ENCODE data around the gene CPA5.

Gene CPA5

DNA sequence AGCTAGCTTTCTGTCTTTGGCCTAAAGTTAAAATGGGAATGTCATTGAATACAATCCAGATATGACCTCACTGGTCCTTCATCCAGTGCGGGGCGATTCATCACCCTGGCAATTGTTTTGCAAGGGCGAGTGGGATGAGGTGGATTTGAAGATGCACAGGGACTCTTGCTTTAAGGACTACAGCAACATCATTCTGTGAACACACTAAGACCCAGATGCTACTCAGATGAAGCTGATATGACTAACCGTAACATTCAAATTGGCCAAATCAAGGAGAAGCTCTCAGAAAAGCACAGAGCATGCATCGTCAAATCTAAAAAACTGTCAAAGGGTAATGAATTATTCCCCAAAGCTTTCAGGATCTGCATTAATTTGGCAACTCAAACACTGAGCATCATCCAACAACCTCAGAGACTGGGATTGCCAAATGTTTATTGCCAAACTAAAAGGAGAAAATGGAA lies 48.5 kb downstream of the CPA5 start:
- TF ChIP-seq CTCF (IDR thresholded peaks at IDR 0.05; ENCODE audit: insufficient read depth, low read length) (no peak), GABPA (IDR thresholded peaks at IDR 0.05; ENCODE audit: low read depth) (no peak), SPI1 (IDR thresholded peaks at IDR 0.05; ENCODE audit: borderline replicate concordance, low read depth) (no peak), POLR2AphosphoS5 (IDR thresholded peaks at IDR 0.05; ENCODE audit: low read depth) (no peak)
- TF ChIP-seq, protein P1, sequence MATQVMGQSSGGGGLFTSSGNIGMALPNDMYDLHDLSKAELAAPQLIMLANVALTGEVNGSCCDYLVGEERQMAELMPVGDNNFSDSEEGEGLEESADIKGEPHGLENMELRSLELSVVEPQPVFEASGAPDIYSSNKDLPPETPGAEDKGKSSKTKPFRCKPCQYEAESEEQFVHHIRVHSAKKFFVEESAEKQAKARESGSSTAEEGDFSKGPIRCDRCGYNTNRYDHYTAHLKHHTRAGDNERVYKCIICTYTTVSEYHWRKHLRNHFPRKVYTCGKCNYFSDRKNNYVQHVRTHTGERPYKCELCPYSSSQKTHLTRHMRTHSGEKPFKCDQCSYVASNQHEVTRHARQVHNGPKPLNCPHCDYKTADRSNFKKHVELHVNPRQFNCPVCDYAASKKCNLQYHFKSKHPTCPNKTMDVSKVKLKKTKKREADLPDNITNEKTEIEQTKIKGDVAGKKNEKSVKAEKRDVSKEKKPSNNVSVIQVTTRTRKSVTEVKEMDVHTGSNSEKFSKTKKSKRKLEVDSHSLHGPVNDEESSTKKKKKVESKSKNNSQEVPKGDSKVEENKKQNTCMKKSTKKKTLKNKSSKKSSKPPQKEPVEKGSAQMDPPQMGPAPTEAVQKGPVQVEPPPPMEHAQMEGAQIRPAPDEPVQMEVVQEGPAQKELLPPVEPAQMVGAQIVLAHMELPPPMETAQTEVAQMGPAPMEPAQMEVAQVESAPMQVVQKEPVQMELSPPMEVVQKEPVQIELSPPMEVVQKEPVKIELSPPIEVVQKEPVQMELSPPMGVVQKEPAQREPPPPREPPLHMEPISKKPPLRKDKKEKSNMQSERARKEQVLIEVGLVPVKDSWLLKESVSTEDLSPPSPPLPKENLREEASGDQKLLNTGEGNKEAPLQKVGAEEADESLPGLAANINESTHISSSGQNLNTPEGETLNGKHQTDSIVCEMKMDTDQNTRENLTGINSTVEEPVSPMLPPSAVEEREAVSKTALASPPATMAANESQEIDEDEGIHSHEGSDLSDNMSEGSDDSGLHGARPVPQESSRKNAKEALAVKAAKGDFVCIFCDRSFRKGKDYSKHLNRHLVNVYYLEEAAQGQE (IDR thresholded peaks at IDR 0.05; ENCODE audit: insufficient replicate concordance, low read depth) = no peak
- Histone ChIP-seq H3K27me3 (ENCODE audit: insufficient read depth, poor library complexity, severe bottlenecking) (no peaks in the 10 kb centered on the region), H3K27ac (replicated peaks) (no peak overlapping the region), H3K4me3 (replicated peaks; ENCODE audit: insufficient read depth, low read length) (no peak overlapping the region)
- DNase-seq (ENCODE audit: low read depth in 1 of 2, low spot score in 1 of 2) = no peak

- no peak overlapping the region for H3K27ac ChIP-seq (replicated peaks)
- no peak for TF ChIP-seq GABPA (IDR thresholded peaks at IDR 0.05; ENCODE audit: low read depth)
- peak; percentile 81 for TF ChIP-seq SPI1 (IDR thresholded peaks at IDR 0.05; ENCODE audit: borderline replicate concordance, low read depth)
- TF ChIP-seq, protein P1 (IDR thresholded peaks at IDR 0.05; ENCODE audit: insufficient replicate concordance, low read depth) = no peak
- no peak for TF ChIP-seq CTCF (IDR thresholded peaks at IDR 0.05; ENCODE audit: insufficient read depth, low read length)
- peak; percentile 81 for TF ChIP-seq POLR2AphosphoS5 (IDR thresholded peaks at IDR 0.05; ENCODE audit: low read depth)
- peak in 1 of 2 experiments; percentile 44 for DNase-seq (ENCODE audit: low read depth in 1 of 2, low spot score in 1 of 2)
- no peaks in the 10 kb centered on the region for H3K27me3 ChIP-seq (ENCODE audit: insufficient read depth, poor library complexity, severe bottlenecking)
- no peak overlapping the region for H3K4me3 ChIP-seq (replicated peaks; ENCODE audit: insufficient read depth, low read length)
These were observed 49.3 kb downstream of the CPA5 start for GRCh38 chr7:130393841-130394411.

DNA sequence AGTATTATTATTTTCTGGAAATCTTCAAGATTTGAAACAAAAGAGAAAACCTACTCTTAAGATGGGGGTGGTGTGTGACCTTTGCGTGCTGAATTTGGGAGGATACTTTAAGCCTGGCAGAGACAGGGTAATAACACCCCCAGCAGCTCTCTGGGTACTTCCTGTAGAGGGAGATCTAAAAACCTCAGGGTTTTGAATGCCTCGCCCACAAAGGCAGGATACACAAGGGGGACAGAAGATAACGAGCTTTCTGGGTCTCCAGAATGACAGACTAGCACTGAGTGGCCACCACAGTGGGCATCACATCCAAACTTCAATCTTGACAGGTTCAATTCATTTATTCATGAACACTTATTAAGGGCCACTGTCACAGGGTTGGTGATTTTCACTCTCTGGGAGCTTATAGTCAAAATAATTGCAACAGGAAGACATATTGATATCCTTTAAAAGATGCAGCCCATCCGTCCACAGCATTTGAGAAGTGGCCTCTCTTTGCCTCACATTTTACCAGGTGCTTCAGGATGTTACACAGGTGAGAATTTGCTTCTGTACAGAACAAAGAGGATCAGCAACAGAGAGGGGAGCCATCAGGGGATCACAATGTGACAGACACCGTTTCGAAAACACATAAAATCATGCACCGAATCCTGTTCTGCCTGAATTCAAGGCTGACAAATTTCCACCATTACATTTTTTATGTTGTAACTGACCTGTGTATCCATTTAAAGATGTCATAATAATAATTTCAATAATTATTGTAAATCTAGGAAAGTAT lies 50.0 kb downstream of the CPA5 start:
- H3K4me3 ChIP-seq (replicated peaks; ENCODE audit: insufficient read depth, low read length) = no peak overlapping the region
- peak in 1 of 2 experiments; percentile 19 for DNase-seq (ENCODE audit: low read depth in 1 of 2, low spot score in 1 of 2)
- no peaks in the 10 kb centered on the region for H3K27me3 ChIP-seq (ENCODE audit: insufficient read depth, poor library complexity, severe bottlenecking)
- H3K27ac ChIP-seq (replicated peaks) = no peak overlapping the region
- TF ChIP-seq GABPA (IDR thresholded peaks at IDR 0.05; ENCODE audit: low read depth) (no peak), CTCF (IDR thresholded peaks at IDR 0.05; ENCODE audit: insufficient read depth, low read length) (no peak), SPI1 (IDR thresholded peaks at IDR 0.05; ENCODE audit: borderline replicate concordance, low read depth) (no peak), POLR2AphosphoS5 (IDR thresholded peaks at IDR 0.05; ENCODE audit: low read depth) (no peak)
- TF ChIP-seq, protein P1 (IDR thresholded peaks at IDR 0.05; ENCODE audit: insufficient replicate concordance, low read depth) = no peak
